Liver (tissue), 9 donors: Measurements from ENCODE around the gene LEMD3. TPM values are rescaled to one million over a fixed set of nuclear protein-coding genes. Genes with fewer than 3 reads are reported as not detected.

Experiments used
- DNase-seq: peaks from one replicate; pipeline ENCODE4 v3.0.0-alpha.2; 2017; ENCODE audit warnings: low spot score
- H3K27ac ChIP-seq, 2 donors: one replicate each; pipeline ENCODE4 v1.7.0; 2013; ENCODE audit warnings: inconsistent platforms in 2 of 2, low read length in 2 of 2, control low read depth in 1 of 2, low read depth in 1 of 2, mild to moderate bottlenecking in 1 of 2
- H3K27me3 ChIP-seq, 4 donors: one replicate each; pipeline versions ENCODE4 v1.6.1 to v1.7.0; 2013; ENCODE audit warnings: low read length in 3 of 4, inconsistent platforms in 1 of 4, mild to moderate bottlenecking in 1 of 4, moderate library complexity in 1 of 4; ENCODE audit not compliant: control insufficient read depth in 4 of 4, insufficient read depth in 4 of 4
- H3K36me3 ChIP-seq, 4 donors: one replicate each; pipeline versions ENCODE4 v1.6.1 to v1.7.0; 2013; ENCODE audit warnings: low read length in 3 of 4, mild to moderate bottlenecking in 3 of 4, low read depth in 1 of 4, moderate library complexity in 1 of 4; ENCODE audit not compliant: control insufficient read depth in 4 of 4, insufficient read depth in 3 of 4
- H3K4me1 ChIP-seq, 4 donors: one replicate each; pipeline versions ENCODE4 v1.6.1 to v1.7.0; 2013; ENCODE audit warnings: low read length in 3 of 4, mild to moderate bottlenecking in 3 of 4, moderate library complexity in 1 of 4; ENCODE audit not compliant: control insufficient read depth in 4 of 4, insufficient read depth in 4 of 4
- H3K4me3 ChIP-seq, 3 donors: one replicate each; pipeline versions ENCODE4 v1.6.1 to v1.7.0; 2013; ENCODE audit warnings: low read length in 3 of 3, control low read depth in 1 of 3, low read depth in 1 of 3, mild to moderate bottlenecking in 1 of 3
- H3K9ac ChIP-seq, 2 donors: one replicate each; pipeline ENCODE4 v1.7.0; 2013; ENCODE audit warnings: low read length in 2 of 2, mild to moderate bottlenecking in 2 of 2, moderate library complexity in 2 of 2, control low read depth in 1 of 2, low read depth in 1 of 2
- H3K9me3 ChIP-seq, 4 donors: one replicate each; pipeline versions ENCODE4 v1.6.1 to v1.7.0; 2013; ENCODE audit warnings: low read length in 3 of 4; ENCODE audit not compliant: control insufficient read depth in 4 of 4
- EGR1 ChIP-seq, 2 donors: IDR thresholded peaks; 2 replicates each; pipeline ENCODE4 v1.6.1; 2016 to 2018; ENCODE audit warnings: antibody characterized with exemption in 2 of 2, low read depth in 2 of 2
- FOXA1 ChIP-seq: IDR thresholded peaks from 2 replicates; pipeline ENCODE4 v1.6.1; 2016; ENCODE audit warnings: antibody characterized with exemption
- GABPA ChIP-seq, 2 donors: IDR thresholded peaks in 1 of 2; conservative IDR thresholded peaks in 1 of 2; 2 replicates each; pipeline ENCODE4 v1.6.1; 2016; ENCODE audit warnings: antibody characterized with exemption in 2 of 2, mild to moderate bottlenecking in 1 of 2, moderate library complexity in 1 of 2
- HNF4A ChIP-seq, 2 donors: conservative IDR thresholded peaks; 2 replicates each; pipeline ENCODE4 v1.6.1; 2016; ENCODE audit warnings: antibody characterized with exemption in 2 of 2, mild to moderate bottlenecking in 2 of 2
- HNF4G ChIP-seq: IDR thresholded peaks from 2 replicates; pipeline ENCODE4 v1.6.1; 2016; ENCODE audit warnings: antibody characterized with exemption
- JUND ChIP-seq, 2 donors: IDR thresholded peaks; 2 replicates each; pipeline ENCODE4 v1.6.1; 2016; ENCODE audit warnings: antibody characterized with exemption in 2 of 2
- RAD21 ChIP-seq, 2 donors: IDR thresholded peaks; 2 replicates each; pipeline ENCODE4 v1.6.1; 2016; ENCODE audit warnings: antibody characterized with exemption in 2 of 2, mild to moderate bottlenecking in 2 of 2
- RXRA ChIP-seq, 2 donors: IDR thresholded peaks; 2 replicates each; pipeline ENCODE4 v1.6.1; 2017 to 2018; ENCODE audit warnings: antibody characterized with exemption in 2 of 2, mild to moderate bottlenecking in 1 of 2
- TAF1 ChIP-seq: conservative IDR thresholded peaks from 2 replicates; pipeline ENCODE4 v1.6.1; 2016; ENCODE audit warnings: antibody characterized with exemption, mild to moderate bottlenecking
- YY1 ChIP-seq: IDR thresholded peaks from 2 replicates; pipeline ENCODE4 v1.6.1; 2016; ENCODE audit warnings: antibody characterized with exemption, mild to moderate bottlenecking
- WGBS: extraction: QIAGEN DNeasy Blood & Tissue Kit; methylation state at CpG from one replicate; pipeline ENCODE4 v1.1.7; 2013; 5-methylcytosine and 5-hydroxymethylcytosine counted together
- polyA plus RNA-seq, 2 donors: library from polyadenylated mRNA; stranded (reverse) in 1 of 2; unstranded in 1 of 2; fragments of 200-250 nt in 1 of 2; fragments of >200 nt in 1 of 2; fragmentation: Nextera tagmentation in 1 of 2; extraction: Ambion mirVana in 1 of 2; gene quantifications; one replicate each; pipeline versions ENCODE4 v1.2.1 to v1.2.3, GENCODE V29; 2013 to 2015
- total RNA-seq, 2 donors: library from RNA; depleted of rRNA; stranded (reverse); fragments of >200 nt; gene quantifications; one replicate each; pipeline ENCODE4 v1.2.3, GENCODE V29; 2014
- TF ChIP-seq, protein P1 (sequence below): IDR thresholded peaks from 2 replicates; pipeline ENCODE4 v1.6.1; 2016; ENCODE audit warnings: antibody characterized with exemption, mild to moderate bottlenecking
- TF ChIP-seq, protein P2 (sequence below): IDR thresholded peaks from 2 replicates; pipeline ENCODE4 v1.6.1; 2016; ENCODE audit warnings: antibody characterized with exemption
- TF ChIP-seq, protein P3 (sequence below): fragments of 150-350 bp; IDR thresholded peaks from 2 replicates; pipeline ENCODE4 v1.5.1; 2017; ENCODE audit warnings: improper control_type of control experiment, low read depth, low read length; ENCODE audit not compliant: missing input control
- donor health status: healthy.
- donor health status: healthy.
- donor health status: healthy.
- donor health status: healthy.
- donor health status: healthy.

The LEMD3 gene
- total and polyA plus RNA-seq, 4 donors, result 3.5 to 19.5 (median 11.3) TPM

DNA sequence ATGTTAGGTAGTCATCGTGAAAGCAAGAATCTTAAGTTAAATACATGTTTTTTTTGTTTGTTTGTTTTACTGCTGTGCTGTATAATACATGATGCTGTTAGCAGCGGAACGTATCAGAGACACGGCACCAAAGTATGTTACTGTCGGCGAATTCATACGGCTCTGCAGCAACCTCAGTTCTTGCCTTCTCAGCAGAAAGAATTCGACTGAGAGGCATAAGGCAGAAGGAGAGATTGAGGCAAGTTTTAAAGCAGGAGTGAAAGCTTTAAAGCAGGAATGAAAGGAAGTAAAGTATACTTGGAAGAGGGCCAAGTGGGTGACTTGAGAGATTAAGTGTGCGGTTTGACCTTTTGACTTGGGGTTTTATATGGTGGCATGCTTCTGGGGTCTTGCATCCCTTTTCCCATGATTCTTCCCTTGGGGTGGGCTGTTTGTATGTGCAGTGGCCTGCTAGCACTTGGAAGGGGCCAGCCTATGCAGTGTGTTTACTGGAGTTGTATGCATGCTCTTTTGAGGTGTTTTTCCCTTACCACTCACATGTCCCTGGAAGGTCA lies 23.7 kb downstream of the LEMD3 start (continued):
- TF ChIP-seq, protein P1, sequence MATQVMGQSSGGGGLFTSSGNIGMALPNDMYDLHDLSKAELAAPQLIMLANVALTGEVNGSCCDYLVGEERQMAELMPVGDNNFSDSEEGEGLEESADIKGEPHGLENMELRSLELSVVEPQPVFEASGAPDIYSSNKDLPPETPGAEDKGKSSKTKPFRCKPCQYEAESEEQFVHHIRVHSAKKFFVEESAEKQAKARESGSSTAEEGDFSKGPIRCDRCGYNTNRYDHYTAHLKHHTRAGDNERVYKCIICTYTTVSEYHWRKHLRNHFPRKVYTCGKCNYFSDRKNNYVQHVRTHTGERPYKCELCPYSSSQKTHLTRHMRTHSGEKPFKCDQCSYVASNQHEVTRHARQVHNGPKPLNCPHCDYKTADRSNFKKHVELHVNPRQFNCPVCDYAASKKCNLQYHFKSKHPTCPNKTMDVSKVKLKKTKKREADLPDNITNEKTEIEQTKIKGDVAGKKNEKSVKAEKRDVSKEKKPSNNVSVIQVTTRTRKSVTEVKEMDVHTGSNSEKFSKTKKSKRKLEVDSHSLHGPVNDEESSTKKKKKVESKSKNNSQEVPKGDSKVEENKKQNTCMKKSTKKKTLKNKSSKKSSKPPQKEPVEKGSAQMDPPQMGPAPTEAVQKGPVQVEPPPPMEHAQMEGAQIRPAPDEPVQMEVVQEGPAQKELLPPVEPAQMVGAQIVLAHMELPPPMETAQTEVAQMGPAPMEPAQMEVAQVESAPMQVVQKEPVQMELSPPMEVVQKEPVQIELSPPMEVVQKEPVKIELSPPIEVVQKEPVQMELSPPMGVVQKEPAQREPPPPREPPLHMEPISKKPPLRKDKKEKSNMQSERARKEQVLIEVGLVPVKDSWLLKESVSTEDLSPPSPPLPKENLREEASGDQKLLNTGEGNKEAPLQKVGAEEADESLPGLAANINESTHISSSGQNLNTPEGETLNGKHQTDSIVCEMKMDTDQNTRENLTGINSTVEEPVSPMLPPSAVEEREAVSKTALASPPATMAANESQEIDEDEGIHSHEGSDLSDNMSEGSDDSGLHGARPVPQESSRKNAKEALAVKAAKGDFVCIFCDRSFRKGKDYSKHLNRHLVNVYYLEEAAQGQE, result no peak
- no peak for TF ChIP-seq EGR1 (IDR thresholded peaks at IDR 0.05; ENCODE audit: low read depth in 2 of 2)
- TF ChIP-seq FOXA1, result no peak
- no peak for TF ChIP-seq RAD21 (IDR thresholded peaks at IDR 0.05)
- no peak for TF ChIP-seq RXRA (IDR thresholded peaks at IDR 0.05)
- TF ChIP-seq HNF4G, result no peak
- TF ChIP-seq JUND (IDR thresholded peaks at IDR 0.05), result no peak
- TF ChIP-seq GABPA (IDR thresholded peaks at IDR 0.05 in 1 of 2, conservative IDR thresholded peaks at IDR 0.05 in 1 of 2), result no peak

DNA sequence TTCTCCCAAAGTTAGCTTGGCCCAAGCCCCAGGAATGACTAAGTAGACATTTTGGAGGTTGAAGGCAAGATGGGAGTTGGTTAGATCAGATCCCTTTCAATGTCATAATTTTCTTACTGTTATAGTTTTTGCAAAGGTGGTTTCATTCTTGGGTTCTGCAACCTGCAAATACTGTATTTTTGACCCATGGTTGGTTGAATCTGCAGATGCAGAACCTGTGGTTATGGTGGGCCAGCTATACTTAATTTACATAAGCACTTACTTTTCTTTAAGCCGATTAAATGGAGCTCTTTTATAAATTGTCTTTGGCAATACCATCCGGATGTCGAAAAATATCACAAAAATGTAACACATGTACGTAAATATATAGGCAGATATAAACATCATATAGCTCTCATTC lies 25.6 kb downstream of the LEMD3 start:
- no peaks in the 10 kb centered on the region for H3K9me3 ChIP-seq
- H3K36me3 ChIP-seq, result no peaks in the 10 kb centered on the region
- no peak overlapping the region for H3K4me3 ChIP-seq
- DNase-seq, result no peak
- H3K9ac ChIP-seq, result no peak overlapping the region
- H3K4me1 ChIP-seq, result no peaks in the 10 kb centered on the region
- H3K27ac ChIP-seq, result no peak overlapping the region
- no peaks in the 10 kb centered on the region for H3K27me3 ChIP-seq
- WGBS, result 96% methylated on average over 4 of the region's 4 CpGs
- TF ChIP-seq GABPA (IDR thresholded peaks at IDR 0.05 in 1 of 2, conservative IDR thresholded peaks at IDR 0.05 in 1 of 2) (no peak), HNF4A (conservative IDR thresholded peaks at IDR 0.05) (no peak), HNF4G (no peak), FOXA1 (no peak), YY1 (no peak), TAF1 (no peak), RAD21 (IDR thresholded peaks at IDR 0.05) (no peak), EGR1 (IDR thresholded peaks at IDR 0.05; ENCODE audit: low read depth in 2 of 2) (no peak), JUND (IDR thresholded peaks at IDR 0.05) (no peak)
- TF ChIP-seq, protein P2, sequence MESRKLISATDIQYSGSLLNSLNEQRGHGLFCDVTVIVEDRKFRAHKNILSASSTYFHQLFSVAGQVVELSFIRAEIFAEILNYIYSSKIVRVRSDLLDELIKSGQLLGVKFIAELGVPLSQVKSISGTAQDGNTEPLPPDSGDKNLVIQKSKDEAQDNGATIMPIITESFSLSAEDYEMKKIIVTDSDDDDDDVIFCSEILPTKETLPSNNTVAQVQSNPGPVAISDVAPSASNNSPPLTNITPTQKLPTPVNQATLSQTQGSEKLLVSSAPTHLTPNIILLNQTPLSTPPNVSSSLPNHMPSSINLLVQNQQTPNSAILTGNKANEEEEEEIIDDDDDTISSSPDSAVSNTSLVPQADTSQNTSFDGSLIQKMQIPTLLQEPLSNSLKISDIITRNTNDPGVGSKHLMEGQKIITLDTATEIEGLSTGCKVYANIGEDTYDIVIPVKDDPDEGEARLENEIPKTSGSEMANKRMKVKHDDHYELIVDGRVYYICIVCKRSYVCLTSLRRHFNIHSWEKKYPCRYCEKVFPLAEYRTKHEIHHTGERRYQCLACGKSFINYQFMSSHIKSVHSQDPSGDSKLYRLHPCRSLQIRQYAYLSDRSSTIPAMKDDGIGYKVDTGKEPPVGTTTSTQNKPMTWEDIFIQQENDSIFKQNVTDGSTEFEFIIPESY, result no peak
- TF ChIP-seq, protein P3, sequence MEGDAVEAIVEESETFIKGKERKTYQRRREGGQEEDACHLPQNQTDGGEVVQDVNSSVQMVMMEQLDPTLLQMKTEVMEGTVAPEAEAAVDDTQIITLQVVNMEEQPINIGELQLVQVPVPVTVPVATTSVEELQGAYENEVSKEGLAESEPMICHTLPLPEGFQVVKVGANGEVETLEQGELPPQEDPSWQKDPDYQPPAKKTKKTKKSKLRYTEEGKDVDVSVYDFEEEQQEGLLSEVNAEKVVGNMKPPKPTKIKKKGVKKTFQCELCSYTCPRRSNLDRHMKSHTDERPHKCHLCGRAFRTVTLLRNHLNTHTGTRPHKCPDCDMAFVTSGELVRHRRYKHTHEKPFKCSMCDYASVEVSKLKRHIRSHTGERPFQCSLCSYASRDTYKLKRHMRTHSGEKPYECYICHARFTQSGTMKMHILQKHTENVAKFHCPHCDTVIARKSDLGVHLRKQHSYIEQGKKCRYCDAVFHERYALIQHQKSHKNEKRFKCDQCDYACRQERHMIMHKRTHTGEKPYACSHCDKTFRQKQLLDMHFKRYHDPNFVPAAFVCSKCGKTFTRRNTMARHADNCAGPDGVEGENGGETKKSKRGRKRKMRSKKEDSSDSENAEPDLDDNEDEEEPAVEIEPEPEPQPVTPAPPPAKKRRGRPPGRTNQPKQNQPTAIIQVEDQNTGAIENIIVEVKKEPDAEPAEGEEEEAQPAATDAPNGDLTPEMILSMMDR, result no peak
